ENCODE measurements around the gene ZNF799. TPM values are rescaled to one million over a fixed set of nuclear protein-coding genes. Genes with fewer than 3 reads are reported as not detected.
"Not testable (repeated sequence)": the region's sequence is repeated elsewhere in the genome, so short reads cannot be mapped to it uniquely, and the experiment has no call there.

The ZNF799 gene
- total RNA-seq, 2 experiments from 2014 or later = 2.4 to 3.2 TPM

- H3K36me3 Mint-ChIP-seq (ENCODE audit: low read depth) = peaks cover 5% of the 10 kb centered on the region
- H3K9me3 Mint-ChIP-seq = peaks cover 3% of the 10 kb centered on the region
- intact Hi-C loops (cut with micrococcal nuclease) = no loop called here
- ChIA-PET POLR2A (interaction anchor here (0.9 to 2.4 kb wide), 6 partner anchors 31 to 201 kb away, joined by 3 to 9 read pairs (median 4); partner anchors contain the start of genes ZNF136 and ZNF563), CTCF (interaction anchor here (1.0 to 1.1 kb wide), 3 partner anchors 31 to 75 kb away, joined by 3 to 4 read pairs (median 4); partner anchors contain the start of gene ZNF563)
- TF ChIP-seq, protein P1, sequence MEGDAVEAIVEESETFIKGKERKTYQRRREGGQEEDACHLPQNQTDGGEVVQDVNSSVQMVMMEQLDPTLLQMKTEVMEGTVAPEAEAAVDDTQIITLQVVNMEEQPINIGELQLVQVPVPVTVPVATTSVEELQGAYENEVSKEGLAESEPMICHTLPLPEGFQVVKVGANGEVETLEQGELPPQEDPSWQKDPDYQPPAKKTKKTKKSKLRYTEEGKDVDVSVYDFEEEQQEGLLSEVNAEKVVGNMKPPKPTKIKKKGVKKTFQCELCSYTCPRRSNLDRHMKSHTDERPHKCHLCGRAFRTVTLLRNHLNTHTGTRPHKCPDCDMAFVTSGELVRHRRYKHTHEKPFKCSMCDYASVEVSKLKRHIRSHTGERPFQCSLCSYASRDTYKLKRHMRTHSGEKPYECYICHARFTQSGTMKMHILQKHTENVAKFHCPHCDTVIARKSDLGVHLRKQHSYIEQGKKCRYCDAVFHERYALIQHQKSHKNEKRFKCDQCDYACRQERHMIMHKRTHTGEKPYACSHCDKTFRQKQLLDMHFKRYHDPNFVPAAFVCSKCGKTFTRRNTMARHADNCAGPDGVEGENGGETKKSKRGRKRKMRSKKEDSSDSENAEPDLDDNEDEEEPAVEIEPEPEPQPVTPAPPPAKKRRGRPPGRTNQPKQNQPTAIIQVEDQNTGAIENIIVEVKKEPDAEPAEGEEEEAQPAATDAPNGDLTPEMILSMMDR (IDR thresholded peaks at IDR 0.05) = no peak
- H3K27ac Mint-ChIP-seq = peak overlapping the region; percentile 63
- peak overlapping the region; percentile 94 for H3K4me3 Mint-ChIP-seq
- no peak for ATAC-seq
- peaks cover 18% of the 10 kb centered on the region for H3K4me1 Mint-ChIP-seq (ENCODE audit: low read depth)
- H3K27me3 Mint-ChIP-seq = no peaks in the 10 kb centered on the region
- DNase-seq = peak; percentile 12
Observed at GRCh38 chr19:12364391-12365235, 36.5 kb downstream of the ZNF799 start.

DNA sequence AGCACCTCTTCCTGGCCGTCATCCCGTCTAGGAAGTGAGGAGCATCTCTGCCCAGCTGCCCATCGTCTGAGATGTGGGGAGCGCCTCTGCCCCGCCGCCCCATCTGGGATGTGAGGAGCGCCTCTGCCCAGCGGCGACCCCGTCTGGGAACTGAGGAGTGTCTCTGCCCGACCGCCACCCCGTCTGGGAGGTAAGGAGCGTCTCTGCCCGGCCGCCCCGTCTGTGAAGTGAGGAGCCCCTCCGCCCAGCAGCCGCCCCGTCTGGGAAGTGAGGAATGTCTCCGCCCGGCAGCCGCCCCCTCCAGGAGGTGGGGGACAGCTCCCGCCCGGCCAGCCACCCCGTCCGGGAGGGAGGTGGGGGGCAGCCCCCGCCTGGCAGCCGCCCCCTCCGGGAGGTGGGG is 38.8 kb downstream of the ZNF799 start:
- intact Hi-C loops (cut with micrococcal nuclease) = not testable (repeated sequence)

GRCh38 chr19:12353375-12353774 is 47.7 kb downstream of the ZNF799 start:
- no peaks in the 10 kb centered on the region for H3K27me3 Mint-ChIP-seq
- TF ChIP-seq, protein P1 (IDR thresholded peaks at IDR 0.05) = no peak
- CTCF ChIA-PET = no interaction called here
- DNase-seq (no peak), ATAC-seq (no peak)
- H3K4me1 Mint-ChIP-seq (ENCODE audit: low read depth) = no peaks in the 10 kb centered on the region
- H3K9me3 Mint-ChIP-seq = peaks cover 50% of the 10 kb centered on the region
- POLR2A ChIA-PET = no interaction called here
- H3K4me3 Mint-ChIP-seq = no peak overlapping the region
- intact Hi-C loops (cut with micrococcal nuclease) = no loop called here
- no peak overlapping the region for H3K27ac Mint-ChIP-seq
- H3K36me3 Mint-ChIP-seq (ENCODE audit: low read depth) = peaks cover 58% of the 10 kb centered on the region

More for the DNA sequence above, 38.8 kb downstream of the ZNF799 start:
- H3K27me3 Mint-ChIP-seq; H3K4me3 Mint-ChIP-seq; DNase-seq; POLR2A ChIA-PET; CTCF ChIA-PET; ATAC-seq; H3K36me3 Mint-ChIP-seq (ENCODE audit: low read depth); H3K27ac Mint-ChIP-seq; H3K9me3 Mint-ChIP-seq: not testable (repeated sequence)
- H3K4me1 Mint-ChIP-seq (ENCODE audit: low read depth) = peaks cover 18% of the 10 kb centered on the region

GRCh38 chr19:12350890-12351197 is 50.2 kb downstream of the ZNF799 start:
- ChIA-PET CTCF (no interaction called here), POLR2A (no interaction called here)
- DNase-seq = no peak
- Mint-ChIP-seq H3K27ac (no peak overlapping the region), H3K36me3 (ENCODE audit: low read depth) (peaks cover 59% of the 10 kb centered on the region), H3K4me3 (no peak overlapping the region), H3K4me1 (ENCODE audit: low read depth) (no peaks in the 10 kb centered on the region), H3K9me3 (peaks cover 53% of the 10 kb centered on the region), H3K27me3 (no peaks in the 10 kb centered on the region)
- no peak for ATAC-seq
- intact Hi-C loops (cut with micrococcal nuclease) = no loop called here
- TF ChIP-seq, protein P1 (IDR thresholded peaks at IDR 0.05) = no peak

DNA sequence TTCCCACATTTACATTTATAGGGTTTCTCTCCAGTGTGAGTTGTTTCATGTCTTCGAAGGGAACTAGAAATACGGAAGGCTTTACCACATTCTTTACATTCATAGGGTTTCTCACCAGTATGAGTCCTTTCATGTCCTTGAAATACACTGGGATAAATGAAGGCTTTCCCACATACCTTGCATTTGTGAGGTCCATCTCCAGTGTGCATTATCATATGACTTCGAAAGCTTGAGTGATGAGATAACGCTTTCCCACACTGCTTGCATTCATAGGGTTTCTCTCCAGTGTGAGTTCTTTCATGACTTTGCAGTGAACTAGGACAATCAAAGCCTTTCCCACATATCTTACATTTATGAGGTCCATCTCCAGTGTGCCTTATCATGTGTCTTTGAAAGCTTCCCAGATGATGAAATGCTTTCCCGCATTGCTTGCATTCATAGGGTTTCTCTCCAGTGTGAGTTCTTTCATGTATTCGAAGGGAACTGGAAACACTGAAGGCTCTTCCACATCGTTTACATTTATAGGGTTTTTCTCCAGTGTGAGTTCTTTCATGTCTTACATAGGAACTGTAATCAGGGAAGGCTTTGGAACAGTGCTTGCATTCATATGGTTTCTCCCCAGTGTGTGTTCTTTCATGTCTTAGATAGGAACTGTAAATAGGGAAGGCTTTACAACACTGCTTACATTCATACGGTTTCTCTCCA is 50.7 kb downstream of the ZNF799 start:
- TF ChIP-seq, protein P1 (IDR thresholded peaks at IDR 0.05) = no peak
- intact Hi-C loops (cut with micrococcal nuclease) = no loop called here
- Mint-ChIP-seq H3K4me1 (ENCODE audit: low read depth) (no peaks in the 10 kb centered on the region), H3K9me3 (peaks cover 56% of the 10 kb centered on the region), H3K27me3 (no peaks in the 10 kb centered on the region), H3K36me3 (ENCODE audit: low read depth) (peaks cover 59% of the 10 kb centered on the region), H3K4me3 (no peak overlapping the region), H3K27ac (no peak overlapping the region)
- ChIA-PET CTCF (no interaction called here), POLR2A (no interaction called here)
- DNase-seq = no peak
- ATAC-seq = no peak

All from activated CD8-positive, alpha-beta T cell treated with anti-CD3 and anti-CD28 coated beads for 36 hours (primary cell).